NCI-H460 (cell line): ENCODE data around the gene ATRX. TPM values are rescaled to one million over a fixed set of nuclear protein-coding genes. Genes with fewer than 3 reads are reported as not detected.
"Not testable (repeated sequence)": the region's sequence is repeated elsewhere in the genome, so short reads cannot be mapped to it uniquely, and the experiment has no call there.

Experiments used
- DNase-seq: peaks from one replicate; pipeline ENCODE4 v3.0.0-alpha.2; 2016; ENCODE audit warnings: low read depth; ENCODE audit errors: extremely low read depth
- polyA plus RNA-seq: library from polyadenylated mRNA; depleted of rRNA; stranded (reverse); fragments of >200 nt; gene quantifications from 2 replicates; pipeline ENCODE4 v1.2.3, GENCODE V29; 2014; cell fraction: nucleus; rRNA removed
- total RNA-seq: library from RNA; depleted of rRNA; stranded (reverse); fragments of >200 nt; shearing (Covaris generic); gene quantifications from 2 replicates; pipeline ENCODE4 v1.2.3, GENCODE V29; 2014; rRNA removed

Gene ATRX
- total RNA-seq: 46.0 and 60.4 TPM in 2 replicates
- 35.1 and 45.1 TPM in 2 replicates for polyA plus RNA-seq

- DNase-seq: peak; percentile 80
Measured at GRCh38 chrX:77785486-77786364, at the start of gene ATRX. ATRX (minus strand) TSS chrX:77786216; CDS start chrX:77786001, 215 bp downstream.

- DNase-seq: not testable (repeated sequence)
Measured at GRCh38 chrX:77831544-77831943, 45.5 kb upstream of the ATRX start.

- DNase-seq: not testable (repeated sequence)
Measured at GRCh38 chrX:77821989-77822388, 36.0 kb upstream of the ATRX start.

GRCh38 chrX:77820091-77820727 is 34.2 kb upstream of the ATRX start:
- no peak for DNase-seq

- no peak for DNase-seq
Measured at GRCh38 chrX:77814210-77814609, 28.2 kb upstream of the ATRX start.

DNA sequence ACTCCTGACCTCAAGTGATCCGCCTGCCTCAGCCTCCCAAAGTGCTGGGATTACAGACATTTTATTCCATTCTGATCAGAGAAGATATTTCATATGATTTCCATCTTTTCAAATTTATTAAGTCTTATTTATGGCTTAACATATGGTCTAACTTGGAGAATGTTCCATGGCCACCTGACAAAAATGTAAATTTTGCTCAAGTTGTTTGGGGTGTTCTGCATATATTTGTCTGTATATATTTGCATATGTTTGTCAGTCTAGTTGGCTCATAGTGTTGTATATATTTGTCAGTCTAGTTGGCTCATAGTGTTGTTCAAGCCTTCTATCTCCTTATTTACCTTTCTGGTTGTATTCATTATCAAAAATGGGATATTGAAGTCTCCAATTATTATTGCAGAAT is 16.2 kb upstream of the ATRX start:
- no peak for DNase-seq

DNA sequence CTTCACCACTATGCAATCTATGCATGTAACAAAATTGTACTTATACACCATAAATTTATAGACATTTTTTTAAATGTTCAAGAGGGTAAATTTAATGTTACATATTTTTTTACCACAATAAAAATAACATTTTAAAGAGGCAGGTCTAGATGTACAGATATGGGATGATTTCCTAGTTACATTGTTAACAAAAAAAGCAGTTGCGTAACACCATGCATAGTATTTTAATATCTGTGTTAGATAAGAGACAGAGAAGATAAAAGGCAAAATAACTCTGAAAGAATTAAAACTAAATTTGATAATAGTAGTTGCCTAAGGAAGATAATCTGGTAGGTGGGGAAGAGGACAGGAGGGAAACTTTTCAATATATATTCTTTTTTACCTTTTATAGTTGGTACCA is 9.1 kb upstream of the ATRX start:
- DNase-seq: no peak

- DNase-seq: no peak
Measured at GRCh38 chrX:77793946-77794345, 7.9 kb upstream of the ATRX start.

DNA sequence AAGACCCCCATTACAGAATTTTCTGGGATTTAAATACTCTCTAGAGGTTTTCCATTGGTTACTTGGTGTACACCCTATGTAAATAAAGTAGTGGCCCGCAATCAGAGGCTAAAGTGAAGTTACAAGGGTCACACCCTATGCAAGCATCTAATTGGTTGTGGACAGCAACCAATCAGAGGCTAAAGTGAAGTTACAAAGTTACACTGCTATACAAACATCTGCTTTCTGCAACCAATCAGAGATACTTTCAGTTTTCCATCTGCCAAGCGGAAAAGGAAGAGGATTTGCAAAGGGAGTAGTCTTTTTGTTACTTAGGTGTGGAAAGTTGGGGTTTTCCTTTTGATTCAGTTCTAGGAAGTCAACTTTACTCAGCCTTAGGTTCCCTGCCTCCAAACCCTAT is 2.0 kb upstream of the ATRX start:
- DNase-seq: peak; percentile 88

DNA sequence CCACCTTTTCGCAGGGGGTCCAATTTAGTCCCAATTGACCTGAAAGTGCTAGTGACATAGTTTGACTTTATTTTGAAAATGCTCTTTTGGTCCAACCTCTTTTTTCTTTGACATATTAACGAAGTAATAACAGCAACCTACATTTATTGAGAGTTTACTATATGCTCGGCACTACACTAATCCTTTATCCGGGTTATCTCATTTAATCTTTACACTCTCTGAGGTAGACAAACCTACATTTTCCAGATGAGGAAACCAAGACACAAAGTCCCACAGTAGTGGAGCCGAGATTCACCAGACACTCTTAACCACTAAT is 307 bp upstream of the ATRX start:
- DNase-seq: no peak

DNA sequence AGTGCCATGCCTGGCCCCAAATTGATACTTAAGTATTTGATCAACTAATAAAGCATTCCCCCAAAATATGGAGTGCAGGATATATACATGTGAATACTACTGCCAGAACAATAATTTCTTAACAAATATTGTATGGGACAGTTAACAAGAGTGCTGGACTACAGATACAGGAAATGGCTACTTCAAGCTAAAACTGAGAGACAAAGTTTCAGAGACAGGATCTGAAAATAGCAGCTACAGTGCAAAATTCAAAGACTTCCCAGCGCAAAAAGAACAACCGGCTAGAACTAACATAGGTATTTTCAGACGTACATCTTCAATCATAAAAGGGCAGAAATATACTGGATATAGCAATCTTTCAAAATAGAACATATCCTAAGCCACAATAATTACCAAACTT is 6.3 kb downstream of the ATRX start:
- DNase-seq: no peak

GRCh38 chrX:77776659-77777058 is 9.4 kb downstream of the ATRX start:
- DNase-seq: no peak

- DNase-seq: no peak
Measured at GRCh38 chrX:77771601-77772000, 14.4 kb downstream of the ATRX start.

GRCh38 chrX:77768787-77769186 is 17.2 kb downstream of the ATRX start:
- no peak for DNase-seq

DNA sequence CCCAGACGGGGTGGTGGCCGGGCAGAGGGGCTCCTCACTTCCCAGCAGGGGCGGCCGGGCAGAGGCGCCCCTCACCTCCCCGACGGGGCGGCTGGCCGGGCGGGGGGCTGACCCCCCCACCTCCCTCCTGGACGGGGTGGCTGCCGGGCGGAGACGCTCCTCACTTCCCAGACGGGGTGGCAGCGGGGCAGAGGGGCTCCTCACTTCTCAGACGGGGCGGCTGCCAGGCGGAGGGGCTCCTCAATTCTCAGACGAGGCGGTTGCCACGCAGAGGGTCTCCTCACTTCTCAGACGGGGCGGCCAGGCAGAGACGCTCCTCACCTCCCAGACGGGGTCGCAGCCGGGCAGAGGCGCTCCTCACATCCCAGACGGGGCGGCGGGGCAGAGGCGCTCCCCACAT is 19.8 kb downstream of the ATRX start:
- DNase-seq: not testable (repeated sequence)

DNA sequence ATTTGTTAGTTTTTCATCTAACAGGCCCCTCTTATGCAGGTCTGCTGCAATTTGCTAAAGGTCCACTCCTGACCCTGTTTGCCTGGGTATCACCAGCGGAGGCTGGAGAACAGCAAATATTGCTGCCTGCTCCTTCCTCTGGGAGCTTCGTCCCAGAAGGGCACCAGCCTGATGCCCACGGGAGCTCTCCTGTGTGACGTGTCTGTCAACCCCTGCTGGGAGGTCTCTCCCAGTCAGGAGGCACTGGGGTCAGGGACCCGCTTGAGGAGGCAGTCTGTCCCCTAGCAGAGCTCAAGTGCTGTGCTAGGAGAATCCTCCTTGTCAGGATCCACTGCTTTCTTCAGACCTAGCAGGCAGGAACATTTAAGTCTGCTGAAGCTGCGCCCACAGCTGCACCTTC is 30.5 kb downstream of the ATRX start:
- no peak for DNase-seq

DNA sequence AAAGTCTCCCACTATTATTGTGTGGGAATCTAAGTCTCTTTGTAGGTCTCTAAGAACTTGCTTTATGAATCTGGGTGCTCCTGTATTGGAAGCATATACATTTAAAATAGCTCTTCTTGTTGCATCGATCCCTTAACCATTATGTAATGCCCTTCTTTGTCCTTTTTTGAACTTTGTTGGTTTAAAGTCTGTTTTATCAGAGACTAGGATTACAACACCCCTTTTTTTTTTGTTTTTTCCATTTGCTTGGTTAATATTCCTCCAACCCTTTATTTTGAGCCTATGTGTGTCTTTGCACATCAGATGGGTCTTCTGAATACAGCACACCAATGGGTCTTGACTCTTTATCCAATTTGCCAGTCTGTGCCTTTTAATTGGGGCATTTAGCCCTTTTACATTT is 32.1 kb downstream of the ATRX start:
- not testable (repeated sequence) for DNase-seq

- no peak for DNase-seq
Measured at GRCh38 chrX:77749695-77750094, 36.3 kb downstream of the ATRX start.

- no peak for DNase-seq
Measured at GRCh38 chrX:77743720-77744119, 42.3 kb downstream of the ATRX start.

DNA sequence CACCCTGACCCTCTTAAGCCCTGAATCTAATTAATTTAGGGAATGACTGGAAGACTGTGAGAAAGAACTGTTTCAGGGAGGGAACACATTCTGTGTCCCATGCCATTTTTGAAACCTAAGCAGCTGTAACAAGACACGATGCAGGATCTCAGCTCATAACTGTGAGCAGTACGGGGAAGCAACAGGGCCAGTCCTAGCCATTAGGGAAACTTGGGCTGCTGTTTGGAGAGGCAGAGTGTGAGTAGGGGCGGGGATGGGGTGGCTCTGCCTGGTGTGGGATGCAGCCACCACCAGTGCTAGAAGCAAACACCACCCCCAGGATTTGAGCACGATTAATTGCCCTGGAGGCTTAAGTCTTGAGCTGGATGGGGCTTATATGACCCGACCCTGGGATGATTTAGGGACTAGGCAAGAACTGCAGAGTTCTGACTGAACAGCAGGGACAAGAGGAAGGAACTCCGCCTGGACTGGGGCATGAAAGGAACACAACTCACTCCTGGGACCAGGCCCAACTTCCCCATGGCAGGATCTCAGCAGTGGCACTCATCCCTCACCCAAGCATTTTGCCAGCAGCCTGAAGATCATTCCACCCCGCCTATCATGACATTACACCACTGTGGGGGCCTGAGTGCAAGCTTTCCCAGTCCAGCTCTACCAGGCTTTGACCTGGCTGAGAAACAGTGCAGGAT is 43.1 kb downstream of the ATRX start:
- DNase-seq: no peak

DNA sequence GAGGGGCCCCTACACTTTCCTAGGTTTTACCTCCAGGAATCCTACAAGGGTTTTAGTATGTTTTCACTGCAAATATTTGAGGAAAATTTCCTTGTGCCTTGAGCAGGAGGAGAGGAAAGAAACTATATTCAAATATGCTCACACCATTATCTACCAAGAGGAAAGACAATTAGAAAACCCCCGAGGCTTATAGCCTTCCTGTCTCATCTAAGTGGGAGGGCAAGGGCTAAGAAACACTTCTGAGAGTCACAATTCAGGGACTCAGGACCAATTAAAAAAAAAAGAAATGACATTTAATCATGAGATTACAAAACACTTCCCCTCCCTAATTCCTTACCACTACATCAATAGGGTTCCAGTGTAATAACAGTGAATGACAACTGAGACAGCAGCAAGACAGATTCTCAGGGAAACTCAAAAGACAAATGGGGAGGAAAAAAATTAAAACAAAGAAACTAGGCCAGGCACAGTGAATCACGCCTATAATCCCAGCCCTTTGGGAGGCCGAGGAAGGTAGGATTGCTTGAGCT is 45.6 kb downstream of the ATRX start:
- DNase-seq: no peak
